ENCODE results near the gene GH2. TPM values are rescaled to one million over a fixed set of nuclear protein-coding genes. Genes with fewer than 3 reads are reported as not detected.
A peak's percentile ranks its signal among the peaks of the same experiment; 100 is the strongest.

Gene GH2
- total RNA-seq, 4 donors from 2014 or later: not detected

DNA sequence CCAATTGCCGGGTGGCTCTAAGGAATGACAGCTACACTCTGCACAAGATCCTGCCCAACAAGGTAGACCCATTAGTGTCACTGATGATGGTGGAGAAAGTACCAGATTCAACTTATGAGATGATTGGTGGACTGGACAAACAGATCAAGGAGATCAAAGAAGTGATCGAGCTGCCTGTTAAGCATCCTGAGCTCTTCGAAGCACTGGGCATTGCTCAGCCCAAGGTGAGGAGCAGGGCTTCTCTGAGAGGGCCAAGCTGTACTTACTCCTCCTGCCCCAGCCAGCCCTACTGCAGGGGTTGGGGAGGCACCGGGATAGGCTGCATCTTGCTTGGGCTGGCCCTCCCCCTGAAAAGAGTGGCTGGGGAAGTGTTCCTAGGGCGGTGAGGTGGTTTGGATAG lies 51.5 kb downstream of the GH2 start:
- TF ChIP-seq POLR2A (IDR thresholded peaks at IDR 0.05) (no peak), EP300 (IDR thresholded peaks at IDR 0.05) (no peak)
- TF ChIP-seq, protein P1, sequence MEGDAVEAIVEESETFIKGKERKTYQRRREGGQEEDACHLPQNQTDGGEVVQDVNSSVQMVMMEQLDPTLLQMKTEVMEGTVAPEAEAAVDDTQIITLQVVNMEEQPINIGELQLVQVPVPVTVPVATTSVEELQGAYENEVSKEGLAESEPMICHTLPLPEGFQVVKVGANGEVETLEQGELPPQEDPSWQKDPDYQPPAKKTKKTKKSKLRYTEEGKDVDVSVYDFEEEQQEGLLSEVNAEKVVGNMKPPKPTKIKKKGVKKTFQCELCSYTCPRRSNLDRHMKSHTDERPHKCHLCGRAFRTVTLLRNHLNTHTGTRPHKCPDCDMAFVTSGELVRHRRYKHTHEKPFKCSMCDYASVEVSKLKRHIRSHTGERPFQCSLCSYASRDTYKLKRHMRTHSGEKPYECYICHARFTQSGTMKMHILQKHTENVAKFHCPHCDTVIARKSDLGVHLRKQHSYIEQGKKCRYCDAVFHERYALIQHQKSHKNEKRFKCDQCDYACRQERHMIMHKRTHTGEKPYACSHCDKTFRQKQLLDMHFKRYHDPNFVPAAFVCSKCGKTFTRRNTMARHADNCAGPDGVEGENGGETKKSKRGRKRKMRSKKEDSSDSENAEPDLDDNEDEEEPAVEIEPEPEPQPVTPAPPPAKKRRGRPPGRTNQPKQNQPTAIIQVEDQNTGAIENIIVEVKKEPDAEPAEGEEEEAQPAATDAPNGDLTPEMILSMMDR (IDR thresholded peaks at IDR 0.05): no peak
- no peak for DNase-seq (ENCODE audit: low spot score in 2 of 2)
- H3K4me1 ChIP-seq: peaks cover 0 to 52% (median 19%) of the 10 kb centered on the region in 4 donors
- H3K4me3 ChIP-seq: no peak overlapping the region
- WGBS, 2 donors: 77 to 88% methylated on average over 5 of the region's 5 CpGs
- H3K27ac ChIP-seq: peak overlapping the region in 2 of 4 donors; percentile 4 to 94
- no peaks in the 10 kb centered on the region for H3K9me3 ChIP-seq
- peaks cover 3 to 70% (median 42%) of the 10 kb centered on the region in 3 donors for H3K36me3 ChIP-seq
- H3K27me3 ChIP-seq: no peaks in the 10 kb centered on the region

Small RNA genes within 50 kb of the gene (small RNA-seq; reads per million reads assigned to genes)
- not detected for gene AC040958.1
- not detected for gene AC127029.1
- gene GH1: not detected

Other genes with a start within 250 kb of the GH2 start
- 10 to 100 TPM in 3 of 4 donors, 1 to 10 TPM in 1; 7.5 to 40.2 (median 25.2) TPM for gene LIMD2, start 181.8 kb downstream of the GH2 start, total RNA-seq
- 10 to 100 TPM; 38.0 to 45.8 (median 43.2) TPM for gene STRADA, start 140.1 kb downstream of the GH2 start, total RNA-seq
- gene CCDC47, start 108.3 kb downstream of the GH2 start, total RNA-seq: 10 to 100 TPM; 43.7 to 62.0 (median 51.0) TPM
- gene DDX42, start 107.8 kb downstream of the GH2 start, total RNA-seq: 100 to 1,000 TPM; 106 to 154 (median 123) TPM
- 100 to 1,000 TPM in 2 of 4 donors, 10 to 100 TPM in 2; 62.1 to 116 (median 103) TPM for gene PSMC5, start 54.5 kb downstream of the GH2 start, total RNA-seq
- gene FTSJ3, start 54.3 kb downstream of the GH2 start, total RNA-seq: 10 to 100 TPM; 32.8 to 69.3 (median 43.2) TPM
- gene SMARCD2, start 39.3 kb downstream of the GH2 start, total RNA-seq: 100 to 1,000 TPM; 241 to 402 (median 302) TPM
- not detected for gene CSH2, start 8.3 kb downstream of the GH2 start, total RNA-seq
- gene CSH1, start 14.6 kb upstream of the GH2 start, total RNA-seq: not detected
- not detected for gene CSHL1, start 29.3 kb upstream of the GH2 start, total RNA-seq
- not detected for gene GH1, start 36.9 kb upstream of the GH2 start, total RNA-seq
- gene CD79B, start 50.4 kb upstream of the GH2 start, total RNA-seq: 10 to 100 TPM in 2 of 4 donors, 1 to 10 TPM in 2; 8.6 to 10.9 (median 9.9) TPM
- 1 to 10 TPM in 2 of 4 donors, under 1 TPM in 2; 0.21 to 2.4 (median 1.1) TPM for gene SCN4A, start 91.0 kb upstream of the GH2 start, total RNA-seq
- gene PRR29, start 116.4 kb upstream of the GH2 start, total RNA-seq: 1 to 10 TPM in 1 of 4 donors, under 1 TPM in 2, not detected in 1; 0.20 to 1.3 (median 0.63) TPM
- 10 to 100 TPM; 18.0 to 95.1 (median 36.3) TPM for gene ICAM2, start 138.7 kb upstream of the GH2 start, total RNA-seq
- gene ERN1, start 248.2 kb upstream of the GH2 start, total RNA-seq: 10 to 100 TPM in 3 of 4 donors, 1 to 10 TPM in 1; 8.7 to 17.7 (median 13.5) TPM